ENCODE measurements around the gene HNRNPF.

GRCh38 chr10:43354330-43354635, 54.7 kb downstream of the HNRNPF start:
- TF ChIP-seq CBX8 (IDR thresholded peaks at IDR 0.05; ENCODE audit: borderline replicate concordance, low read depth, low read length) (no peak), RAD21 (IDR thresholded peaks at IDR 0.05 in 1 of 2, conservative IDR thresholded peaks at IDR 0.05 in 1 of 2; ENCODE audit: low read depth in 2 of 2, low read length in 2 of 2) (no peak), POLR2AphosphoS5 (IDR thresholded peaks at IDR 0.05; ENCODE audit: low read depth, low read length) (no peak)

All from H1 (cell line).